SK-N-SH treated with all-trans-retinoic acid at 6 μM for 48 hours (cell line): ENCODE results near the gene OVOL2.

ENCODE experiments used
- ARNTL ChIP-seq: fragments of 450-650 bp; formaldehyde crosslinking; IDR thresholded peaks from 2 replicates; pipeline ENCODE4 v1.5.0; 2020; ENCODE audit warnings: low read depth, mild to moderate bottlenecking, moderate library complexity, borderline replicate concordance
- CREB5 ChIP-seq: fragments of 250-450 bp; sonication (Bioruptor Pico); IDR thresholded peaks from 2 replicates; pipeline ENCODE4 v1.5.1; 2020; ENCODE audit warnings: low read depth, mild to moderate bottlenecking, moderate library complexity
- PATZ1 ChIP-seq: fragments of 250-450 bp; sonication (Bioruptor Pico); IDR thresholded peaks from 2 replicates; pipeline ENCODE4 v1.8.0; 2020; ENCODE audit warnings: mild to moderate bottlenecking, moderate library complexity, borderline replicate concordance
- PPARA ChIP-seq: fragments of 250-450 bp; sonication (Bioruptor Pico); IDR thresholded peaks from 2 replicates; pipeline ENCODE4 v1.5.0; 2020; ENCODE audit warnings: mild to moderate bottlenecking, borderline replicate concordance
- TCF4 ChIP-seq: fragments of 250-450 bp; sonication (Bioruptor Pico); IDR thresholded peaks from 2 replicates; pipeline ENCODE4 v1.8.0; 2021; ENCODE audit warnings: mild to moderate bottlenecking, moderate library complexity, borderline replicate concordance
- ZFP3 ChIP-seq: fragments of 250-450 bp; sonication (Bioruptor Pico); IDR thresholded peaks from 2 replicates; pipeline ENCODE4 v1.5.0; 2020; ENCODE audit warnings: mild to moderate bottlenecking, moderate library complexity
- ZFP30 ChIP-seq: fragments of 450-650 bp; formaldehyde crosslinking; IDR thresholded peaks from 2 replicates; pipeline ENCODE4 v1.5.0; 2022; ENCODE audit warnings: mild to moderate bottlenecking, moderate library complexity
- ZNF70 ChIP-seq: fragments of 450-650 bp; formaldehyde crosslinking; IDR thresholded peaks from 2 replicates; pipeline ENCODE4 v1.5.0; 2020; ENCODE audit warnings: mild to moderate bottlenecking, moderate library complexity

- TF ChIP-seq PATZ1, result no peak
- TF ChIP-seq PPARA (CRISPR knock-in tag), result no peak
- no peak for TF ChIP-seq ZFP30 (CRISPR knock-in tag)
- TF ChIP-seq ZFP3 (CRISPR knock-in tag), result no peak
- no peak for TF ChIP-seq TCF4 (CRISPR knock-in tag)
- TF ChIP-seq ZNF70 (CRISPR knock-in tag), result no peak
- no peak for TF ChIP-seq ARNTL (CRISPR knock-in tag)
- no peak for TF ChIP-seq CREB5 (CRISPR knock-in tag)
Measured at GRCh38 chr20:18001131-18001921, 56.4 kb downstream of the OVOL2 start.
